ENCODE measurements around the gene MYCBPAP. TPM values are rescaled to one million over a fixed set of nuclear protein-coding genes. Genes with fewer than 3 reads are reported as not detected.
A peak's percentile ranks its signal among the peaks of the same experiment; 100 is the strongest.

The MYCBPAP gene
- total RNA-seq, 3 donors from 2014 or later = 1.6 to 3.4 (median 2.4) TPM

DNA sequence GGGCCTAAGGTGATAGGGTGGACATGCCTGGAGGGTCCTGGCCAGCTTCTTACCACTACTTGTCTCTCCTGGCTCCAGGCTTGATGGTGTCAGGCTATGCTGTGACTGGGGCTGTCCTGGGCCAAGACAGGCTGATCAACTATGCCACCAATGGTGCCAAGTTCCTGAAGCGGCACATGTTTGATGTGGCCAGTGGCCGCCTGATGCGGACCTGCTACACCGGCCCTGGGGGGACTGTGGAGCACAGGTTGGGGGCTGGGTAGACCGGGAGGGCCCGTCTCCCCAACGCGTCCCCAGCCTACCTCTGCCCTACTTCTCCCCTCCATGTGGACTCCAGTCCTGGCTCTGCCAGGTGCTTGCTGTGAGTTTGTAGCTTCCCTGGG, 43.2 kb downstream of the MYCBPAP start:
- ATAC-seq (no peak), DNase-seq (peak in 1 of 3 donors; percentile 26)
- TF ChIP-seq, protein P1, sequence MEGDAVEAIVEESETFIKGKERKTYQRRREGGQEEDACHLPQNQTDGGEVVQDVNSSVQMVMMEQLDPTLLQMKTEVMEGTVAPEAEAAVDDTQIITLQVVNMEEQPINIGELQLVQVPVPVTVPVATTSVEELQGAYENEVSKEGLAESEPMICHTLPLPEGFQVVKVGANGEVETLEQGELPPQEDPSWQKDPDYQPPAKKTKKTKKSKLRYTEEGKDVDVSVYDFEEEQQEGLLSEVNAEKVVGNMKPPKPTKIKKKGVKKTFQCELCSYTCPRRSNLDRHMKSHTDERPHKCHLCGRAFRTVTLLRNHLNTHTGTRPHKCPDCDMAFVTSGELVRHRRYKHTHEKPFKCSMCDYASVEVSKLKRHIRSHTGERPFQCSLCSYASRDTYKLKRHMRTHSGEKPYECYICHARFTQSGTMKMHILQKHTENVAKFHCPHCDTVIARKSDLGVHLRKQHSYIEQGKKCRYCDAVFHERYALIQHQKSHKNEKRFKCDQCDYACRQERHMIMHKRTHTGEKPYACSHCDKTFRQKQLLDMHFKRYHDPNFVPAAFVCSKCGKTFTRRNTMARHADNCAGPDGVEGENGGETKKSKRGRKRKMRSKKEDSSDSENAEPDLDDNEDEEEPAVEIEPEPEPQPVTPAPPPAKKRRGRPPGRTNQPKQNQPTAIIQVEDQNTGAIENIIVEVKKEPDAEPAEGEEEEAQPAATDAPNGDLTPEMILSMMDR (IDR thresholded peaks at IDR 0.05) = no peak
- Histone ChIP-seq H3K4me3 (no peak overlapping the region), H3K9me3 (no peaks in the 10 kb centered on the region), H3K36me3 (ENCODE audit: low read depth) (no peaks in the 10 kb centered on the region), H3K4me1 (ENCODE audit: low read depth) (peaks cover 13% of the 10 kb centered on the region)
- intact Hi-C loops (cut with DNase I, micrococcal nuclease) = loop anchor here (10.0 kb wide), 2 partner anchors 133 to 403 kb away; no protein-coding TSS in a partner anchor

DNA sequence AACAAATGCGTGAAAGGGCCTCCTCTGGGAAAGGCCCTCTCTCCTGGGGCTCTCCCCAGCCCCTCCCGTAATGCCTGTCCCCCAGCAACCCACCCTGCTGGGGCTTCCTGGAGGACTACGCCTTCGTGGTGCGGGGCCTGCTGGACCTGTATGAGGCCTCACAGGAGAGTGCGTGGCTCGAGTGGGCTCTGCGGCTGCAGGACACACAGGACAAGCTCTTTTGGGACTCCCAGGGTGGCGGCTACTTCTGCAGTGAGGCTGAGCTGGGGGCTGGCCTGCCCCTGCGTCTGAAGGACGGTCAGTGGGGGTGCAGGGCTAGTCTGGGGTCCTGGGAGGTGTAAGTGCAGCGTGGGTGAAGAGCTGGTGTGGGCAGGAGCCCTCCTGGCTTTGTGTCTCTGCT, 43.6 kb downstream of the MYCBPAP start:
- TF ChIP-seq, protein P1 (IDR thresholded peaks at IDR 0.05) = no peak
- no peaks in the 10 kb centered on the region for H3K9me3 ChIP-seq
- DNase-seq = no peak
- no peak overlapping the region for H3K4me3 ChIP-seq
- intact Hi-C loops (cut with DNase I, micrococcal nuclease) = loop anchor here (10.0 kb wide), 2 partner anchors 133 to 403 kb away; no protein-coding TSS in a partner anchor
- no peaks in the 10 kb centered on the region for H3K36me3 ChIP-seq (ENCODE audit: low read depth)
- peaks cover 11% of the 10 kb centered on the region for H3K4me1 ChIP-seq (ENCODE audit: low read depth)
- ATAC-seq = no peak

DNA sequence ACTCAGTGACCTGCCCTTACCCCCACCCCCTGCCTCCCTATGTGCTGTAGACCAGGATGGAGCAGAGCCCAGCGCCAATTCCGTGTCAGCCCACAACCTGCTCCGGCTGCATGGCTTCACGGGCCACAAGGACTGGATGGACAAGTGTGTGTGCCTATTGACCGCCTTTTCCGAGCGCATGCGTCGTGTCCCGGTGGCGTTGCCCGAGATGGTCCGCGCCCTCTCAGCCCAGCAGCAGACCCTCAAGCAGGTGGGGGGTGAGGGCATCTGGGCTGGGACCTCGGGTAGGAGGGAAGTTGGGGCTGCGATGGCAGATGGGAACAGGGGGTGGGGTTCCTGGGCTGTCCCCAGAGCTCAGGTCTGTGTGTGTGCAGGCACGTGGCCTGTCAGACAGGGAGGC, 46.0 kb downstream of the MYCBPAP start:
- intact Hi-C loops (cut with DNase I, micrococcal nuclease) = loop anchor here (10.0 kb wide), 2 partner anchors 131 to 401 kb away; no protein-coding TSS in a partner anchor
- no peak for ATAC-seq

DNA sequence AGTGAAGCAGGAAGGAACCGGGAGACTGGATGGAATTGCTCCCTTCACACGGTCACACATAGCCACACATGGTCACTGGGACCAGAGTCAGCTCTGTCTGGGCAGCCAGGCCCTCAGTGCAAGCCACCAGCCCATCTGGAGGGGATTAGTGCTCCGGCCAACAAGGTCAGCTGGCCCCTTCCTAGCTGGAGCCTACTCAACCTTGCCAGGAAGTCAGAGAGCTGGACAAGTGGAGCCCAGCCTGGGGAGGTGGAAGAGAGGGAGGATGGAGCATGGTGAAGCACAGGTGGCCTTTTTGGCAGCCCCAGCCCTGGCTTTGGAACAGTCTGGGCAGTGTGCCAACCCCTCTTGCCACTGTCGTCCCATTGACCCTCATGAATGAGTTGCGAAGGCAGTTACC, 48.6 kb downstream of the MYCBPAP start:
- no peak overlapping the region for H3K4me3 ChIP-seq
- TF ChIP-seq, protein P1 (IDR thresholded peaks at IDR 0.05) = no peak
- peaks cover 30% of the 10 kb centered on the region for H3K4me1 ChIP-seq (ENCODE audit: low read depth)
- DNase-seq (no peak), ATAC-seq (no peak)
- H3K9me3 ChIP-seq = no peaks in the 10 kb centered on the region
- no peaks in the 10 kb centered on the region for H3K36me3 ChIP-seq (ENCODE audit: low read depth)
- intact Hi-C loops (cut with DNase I, micrococcal nuclease) = loop anchor here (10.0 kb wide), 2 partner anchors 128 to 398 kb away; no protein-coding TSS in a partner anchor

More for the DNA sequence above, 46.0 kb downstream of the MYCBPAP start:
- Histone ChIP-seq H3K4me3 (no peak overlapping the region), H3K36me3 (ENCODE audit: low read depth) (no peaks in the 10 kb centered on the region), H3K4me1 (ENCODE audit: low read depth) (peaks cover 7% of the 10 kb centered on the region), H3K9me3 (no peaks in the 10 kb centered on the region)
- DNase-seq = no peak
- TF ChIP-seq, protein P1 (IDR thresholded peaks at IDR 0.05) = no peak

DNA sequence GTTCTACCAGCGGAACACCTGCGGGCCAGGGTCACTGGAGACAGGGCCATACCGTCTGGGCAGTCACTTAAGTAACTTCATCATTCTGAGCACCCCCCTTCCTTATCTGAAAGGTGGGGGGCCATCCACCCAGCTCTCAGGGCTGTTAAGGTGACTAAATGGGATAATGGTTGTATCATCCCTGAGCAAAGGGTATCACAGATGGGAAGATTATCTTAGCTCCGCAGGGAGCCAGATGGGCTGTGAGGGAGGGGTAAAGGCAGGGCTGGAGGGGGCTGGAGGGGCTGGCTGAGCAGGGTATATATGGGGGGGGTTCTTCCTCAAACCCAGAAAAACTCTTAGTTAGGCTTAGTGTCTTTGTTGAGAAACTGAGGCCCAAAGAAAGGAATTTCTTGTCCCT, 49.4 kb downstream of the MYCBPAP start:
- Histone ChIP-seq H3K4me1 (ENCODE audit: low read depth) (peaks cover 30% of the 10 kb centered on the region), H3K9me3 (no peaks in the 10 kb centered on the region), H3K36me3 (ENCODE audit: low read depth) (no peaks in the 10 kb centered on the region), H3K4me3 (no peak overlapping the region)
- no peak for DNase-seq
- intact Hi-C loops (cut with DNase I, micrococcal nuclease) = loop anchor here (10.0 kb wide), 2 partner anchors 127 to 397 kb away; no protein-coding TSS in a partner anchor
- no peak for ATAC-seq
- TF ChIP-seq, protein P1 (IDR thresholded peaks at IDR 0.05) = no peak

Measured in mucosa of descending colon (tissue), 3 donors.